NCI-H187 (cell line): Measurements from ENCODE around the gene FKBP3.
"Not testable (repeated sequence)": the region's sequence is repeated elsewhere in the genome, so short reads cannot be mapped to it uniquely, and the experiment has no call there.

Experiments
- DNase-seq, 2 experiments: peaks; one replicate each; lab custom pipeline; 2025; lab: John Stamatoyannopoulos, UW

The FKBP3 gene

DNA sequence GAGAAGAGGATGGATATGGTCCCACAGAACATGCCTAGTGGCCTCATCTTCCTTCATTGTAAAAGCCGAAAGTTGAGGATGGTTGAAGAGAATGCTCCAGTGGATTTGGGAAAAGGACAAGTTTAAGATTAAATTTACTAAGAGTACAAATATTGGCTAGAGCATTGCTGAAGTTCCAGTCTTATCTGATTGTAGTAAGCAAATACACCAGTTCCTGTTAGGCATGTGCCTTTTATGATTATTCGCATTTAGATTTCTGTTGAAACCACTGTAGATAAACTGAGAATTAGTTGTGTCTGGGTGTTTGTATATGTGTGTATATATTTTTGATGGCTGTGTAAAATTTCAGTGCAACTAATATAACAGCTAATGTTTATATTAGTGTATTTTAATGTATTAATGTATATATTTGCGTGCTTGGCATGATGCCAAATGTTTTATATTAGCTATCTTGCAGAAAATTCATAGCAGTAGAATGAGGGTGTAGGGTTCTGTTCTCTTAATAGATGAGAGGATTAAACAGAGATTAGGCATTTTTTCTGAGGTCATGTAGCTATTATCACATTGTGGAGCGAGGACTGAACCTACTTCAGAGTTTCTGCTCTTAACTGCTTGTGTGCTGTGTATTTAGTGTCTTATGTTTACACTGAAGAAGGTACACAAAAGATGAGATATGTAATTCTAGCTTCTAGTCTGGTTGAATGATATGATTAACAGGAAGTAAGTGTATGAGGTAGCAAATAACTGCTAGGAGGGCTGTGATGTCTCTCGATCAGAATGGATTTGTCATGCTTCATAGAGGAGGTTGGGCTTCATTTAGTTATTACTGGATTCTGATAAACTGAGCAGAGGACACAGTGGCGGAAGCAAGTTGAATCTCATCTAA lies 21.1 kb downstream of the FKBP3 start:
- no peak for DNase-seq

DNA sequence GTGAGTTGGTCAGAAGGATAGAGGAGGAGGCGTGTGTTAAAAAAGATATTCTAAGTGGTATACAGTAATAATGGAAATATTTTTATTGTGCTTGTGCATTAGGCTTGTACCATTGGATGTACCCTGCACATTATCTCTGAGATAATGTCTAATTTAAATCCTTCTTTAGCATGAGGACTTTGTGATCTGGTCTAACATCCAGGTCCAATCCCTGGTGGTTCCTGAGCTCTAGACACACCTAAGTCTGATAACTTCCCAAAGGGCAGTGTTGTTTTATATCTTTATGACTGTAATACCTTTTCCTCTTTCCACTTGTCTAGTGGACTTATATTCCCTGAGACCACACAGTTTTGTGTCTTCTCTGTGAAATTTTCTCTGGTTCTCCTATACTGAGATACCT lies 29.7 kb downstream of the FKBP3 start:
- no peak for DNase-seq

DNA sequence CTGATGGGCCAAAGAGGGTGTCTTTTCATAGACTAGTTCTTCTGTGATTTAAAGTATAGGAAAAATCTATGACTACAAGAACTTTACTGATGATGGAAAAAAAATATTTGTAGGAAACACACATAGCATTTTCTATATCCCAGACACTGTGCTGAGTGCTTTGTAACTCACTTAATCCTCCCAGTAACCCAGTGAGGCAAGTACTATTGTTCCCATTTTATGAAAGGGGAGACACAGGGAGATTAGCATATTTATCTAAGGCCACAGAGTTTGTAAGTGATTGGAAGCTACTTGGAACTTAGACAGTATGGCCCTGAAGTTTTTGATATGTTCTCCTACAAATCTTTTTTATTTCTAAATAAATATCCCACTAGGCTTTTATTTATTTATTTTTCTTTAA lies 30.5 kb downstream of the FKBP3 start:
- DNase-seq: no peak

DNA sequence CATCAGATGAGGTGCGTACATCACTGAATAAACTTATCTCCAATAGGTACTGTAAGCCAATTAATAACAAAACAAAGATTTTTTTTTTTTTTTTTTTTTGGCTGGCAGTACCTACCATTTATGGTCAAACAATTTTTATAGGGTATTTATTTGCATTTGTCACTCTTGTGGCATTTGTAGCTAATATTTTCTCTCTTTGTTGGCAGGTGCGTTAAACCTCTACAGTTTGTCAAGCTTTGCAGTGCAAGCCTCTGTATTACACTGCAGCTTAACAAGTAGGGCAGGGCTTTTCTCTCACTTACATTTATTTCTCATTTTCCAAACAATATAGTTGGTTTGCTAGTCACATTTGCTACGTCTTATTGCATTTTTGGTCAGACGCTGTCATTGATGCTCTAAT lies 38.1 kb downstream of the FKBP3 start:
- no peak for DNase-seq

DNA sequence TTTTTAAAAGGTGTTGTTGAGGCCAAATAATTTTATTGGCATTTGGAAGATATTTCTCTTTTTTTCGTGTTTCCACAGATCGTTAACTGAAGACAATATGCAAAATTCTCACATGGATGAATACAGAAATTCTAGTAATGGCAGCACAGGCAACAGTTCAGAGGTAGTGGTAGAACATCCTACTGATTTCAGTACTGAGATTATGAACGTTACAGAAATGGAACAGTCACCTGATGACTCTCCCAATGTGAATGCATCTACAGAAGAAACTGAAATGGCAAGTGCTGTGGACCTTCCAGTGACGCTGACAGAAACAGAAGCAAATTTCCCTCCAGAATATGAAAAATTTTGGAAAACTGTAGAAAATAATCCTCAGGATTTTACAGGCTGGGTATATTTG lies 39.1 kb downstream of the FKBP3 start:
- no peak for DNase-seq

DNA sequence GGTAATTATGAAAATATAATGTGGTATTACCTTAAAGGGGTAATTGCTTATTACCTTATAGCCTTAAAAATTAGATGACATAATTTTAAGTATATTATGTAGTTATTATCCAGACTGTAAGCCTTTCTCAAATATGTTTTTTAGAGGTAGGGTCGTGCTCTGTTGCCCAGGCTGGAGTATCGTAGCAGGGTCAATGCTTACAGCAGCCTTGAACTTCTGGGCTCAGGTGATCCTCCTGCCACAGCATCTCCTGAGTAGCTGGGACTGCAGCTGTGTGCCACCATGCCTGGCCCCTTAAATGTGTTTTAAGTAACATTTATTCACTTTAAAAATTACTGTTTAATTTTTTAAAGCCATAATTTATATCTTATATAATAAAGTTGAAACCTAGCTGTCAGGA lies 40.0 kb downstream of the FKBP3 start:
- DNase-seq: no peak

DNA sequence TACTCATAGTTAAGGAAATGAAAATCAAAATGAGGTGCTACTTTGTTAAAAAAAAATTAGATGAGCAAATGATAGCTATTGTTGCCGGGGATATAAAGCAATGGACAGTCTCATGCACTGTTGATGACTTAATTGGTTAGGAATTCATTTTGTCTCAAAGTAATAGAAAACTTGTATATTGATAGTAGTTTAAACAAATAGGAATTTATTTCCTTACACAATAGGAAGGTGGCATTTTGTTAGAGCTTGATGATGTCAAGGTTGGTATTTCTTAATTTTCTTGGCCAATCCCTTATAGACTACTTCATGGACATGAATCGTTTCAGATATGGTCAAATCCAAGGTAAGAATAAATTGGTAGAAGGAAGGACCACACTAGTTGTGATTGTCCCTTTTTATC lies 42.6 kb downstream of the FKBP3 start:
- no peak for DNase-seq

DNA sequence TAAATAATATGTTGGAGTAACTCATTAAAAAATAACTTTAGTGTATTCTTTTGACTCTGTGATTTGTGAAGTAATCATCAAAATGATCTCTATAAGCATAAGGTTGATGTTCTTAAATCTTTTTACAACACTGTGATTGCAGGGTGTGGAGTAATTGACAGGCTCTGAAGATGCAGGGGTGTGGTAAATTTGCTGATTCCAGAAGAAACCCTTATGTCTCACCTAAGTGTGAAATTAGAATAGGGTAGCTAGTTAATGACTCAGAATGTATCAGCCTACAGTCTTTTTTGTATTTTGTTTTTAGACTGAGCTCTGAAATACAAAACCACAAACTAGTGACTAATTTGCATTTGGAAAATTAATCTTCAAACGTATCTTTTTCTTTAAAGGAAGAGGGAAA lies 44.5 kb downstream of the FKBP3 start:
- no peak for DNase-seq

DNA sequence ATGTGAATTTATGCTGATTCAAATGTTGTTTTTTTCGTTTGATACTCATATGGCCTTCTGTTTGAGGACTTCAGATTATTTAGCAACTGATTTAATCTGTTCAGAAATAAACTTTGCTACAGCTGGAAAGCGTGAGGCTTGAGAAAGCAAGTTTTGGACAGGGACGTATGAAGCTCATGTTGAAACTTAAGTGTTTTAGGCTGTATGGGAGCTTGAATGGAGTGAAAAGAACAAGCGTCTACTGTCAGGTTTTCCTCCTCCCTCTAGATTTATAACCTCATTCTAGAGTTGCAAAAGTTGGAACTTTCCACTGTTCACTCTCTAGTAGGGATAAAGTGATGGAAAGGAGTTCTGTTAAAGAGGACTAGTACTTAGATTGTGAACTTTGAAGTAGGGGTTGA lies 49.3 kb downstream of the FKBP3 start:
- no peak for DNase-seq

DNA sequence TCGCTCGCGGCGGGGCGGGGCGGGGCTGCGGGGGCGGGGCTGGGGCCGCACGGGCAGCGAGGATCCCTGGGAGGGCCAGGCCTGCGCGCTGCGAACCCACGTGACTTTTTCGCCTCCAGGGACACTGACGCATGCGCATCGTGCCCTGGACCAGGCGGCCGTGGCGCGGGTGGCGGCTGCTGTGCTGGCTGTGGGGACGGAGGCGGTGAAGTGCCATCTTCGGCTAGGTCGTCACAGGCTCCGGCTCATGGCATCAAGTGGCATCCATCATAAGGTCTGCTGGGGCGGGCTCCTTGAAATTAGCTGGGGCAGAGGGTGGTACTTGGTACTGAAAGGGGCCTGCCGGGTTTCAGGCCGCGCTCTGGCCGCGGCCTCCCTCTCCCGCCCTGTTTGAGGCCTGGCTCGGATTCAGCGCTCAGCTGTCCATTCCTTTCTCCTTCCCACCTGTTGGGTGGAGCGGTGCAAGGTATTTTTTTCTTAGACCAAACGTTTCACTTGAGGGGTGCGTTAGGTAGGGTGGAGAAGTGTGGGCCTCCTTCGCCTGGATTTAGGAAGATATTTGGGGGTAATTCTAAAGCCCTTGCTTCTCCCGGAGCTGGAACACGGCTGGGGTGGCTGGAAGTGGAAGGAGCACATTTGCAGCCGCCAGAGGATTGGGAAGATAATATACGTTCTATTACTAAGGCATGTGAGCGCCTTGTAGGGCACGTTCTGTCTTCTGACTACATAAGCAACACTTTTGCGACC lies 50.1 kb downstream of the FKBP3 start, which contains the start of gene PRPF39:
Gene PRPF39, plus strand, starts transcription at position 141 of the 747 bp plus-strand sequence. CDS start 11,124 bp downstream, outside the sequence.
- DNase-seq: peak; percentile 94 to 97

DNA sequence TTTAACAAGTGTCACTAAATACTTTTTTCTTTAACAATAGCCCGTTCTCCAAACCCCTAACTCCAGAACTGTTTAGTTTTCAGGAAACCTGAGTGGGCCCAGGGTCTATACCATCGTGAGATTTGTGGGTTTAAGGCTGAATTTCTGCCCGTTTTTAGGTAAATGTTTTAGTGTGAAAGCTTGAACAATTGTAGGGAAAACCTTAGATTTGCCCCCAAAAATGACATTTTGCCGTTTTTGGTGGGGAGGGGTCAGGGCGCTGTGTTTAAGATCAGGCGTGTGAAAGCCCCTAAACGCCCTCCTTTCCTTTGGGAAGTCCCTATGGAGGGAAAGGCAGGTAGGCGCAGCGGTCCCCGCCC lies 50.7 kb downstream of the FKBP3 start:
- no peak for DNase-seq

DNA sequence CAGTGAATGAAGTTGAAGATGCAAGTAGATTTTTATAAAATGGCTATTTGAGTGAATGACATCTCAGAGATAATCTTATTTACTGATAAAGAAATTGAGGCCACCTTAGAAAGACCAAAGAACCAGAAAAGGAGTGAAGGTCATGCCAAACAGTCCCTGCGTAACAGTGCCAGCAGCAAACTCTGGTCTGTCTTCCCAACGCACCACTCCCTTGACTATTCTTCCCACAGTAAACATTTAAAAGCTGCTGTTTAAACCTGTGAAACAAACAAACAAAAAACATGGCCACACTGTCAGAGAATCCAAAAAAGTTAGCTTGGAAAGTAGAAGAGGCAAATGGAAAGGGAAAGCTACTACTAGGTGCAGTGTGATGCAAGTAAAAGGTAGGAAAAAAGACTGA lies 51.9 kb downstream of the FKBP3 start:
- DNase-seq: no peak

DNA sequence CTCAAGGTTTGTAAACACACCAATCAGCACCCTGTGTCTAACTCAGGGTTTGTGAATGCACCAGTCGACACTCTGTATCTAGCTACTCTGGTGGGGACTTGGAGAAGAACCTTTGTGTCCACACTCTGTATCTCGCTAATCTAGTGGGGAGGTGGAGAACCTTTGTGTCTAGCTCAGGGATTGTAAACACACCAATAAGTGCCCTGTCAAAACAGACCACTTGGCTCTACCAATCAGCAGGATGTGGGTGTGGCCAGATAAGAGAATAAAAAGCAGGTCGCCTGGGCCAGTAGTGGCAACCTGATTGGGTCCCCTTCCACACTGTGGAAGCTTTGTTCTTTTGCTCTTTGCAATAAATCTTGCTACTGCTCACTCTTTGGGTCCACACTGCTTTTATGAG lies 53.2 kb downstream of the FKBP3 start:
- DNase-seq: not testable (repeated sequence)

DNA sequence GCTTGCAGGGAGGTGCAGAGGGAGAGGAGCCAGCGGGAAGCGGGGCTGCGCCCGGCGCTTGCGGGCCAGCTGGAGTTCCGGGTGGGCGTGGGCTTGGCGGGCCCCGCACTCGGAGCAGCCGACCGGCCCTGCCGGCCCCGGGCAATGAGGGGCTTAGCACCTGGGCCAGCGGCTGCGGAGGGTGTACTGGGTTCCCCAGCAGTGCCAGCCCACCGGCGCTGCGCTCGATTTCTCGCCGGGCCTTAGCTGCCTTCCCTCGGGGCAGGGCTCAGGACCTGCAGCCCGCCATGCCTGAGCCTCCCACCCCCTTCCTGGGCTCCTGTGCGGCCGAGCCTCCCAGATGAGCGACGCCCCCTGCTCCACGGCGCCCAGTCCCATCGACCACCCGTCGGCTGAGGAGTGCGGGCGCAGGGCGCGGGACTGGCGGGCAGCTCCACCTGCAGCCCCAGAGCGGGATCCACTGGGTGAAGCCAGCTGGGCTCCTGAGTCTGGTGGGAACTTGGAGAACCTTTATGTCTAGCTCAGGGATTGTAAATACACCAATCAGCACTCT lies 53.8 kb downstream of the FKBP3 start:
- not testable (repeated sequence) for DNase-seq

DNA sequence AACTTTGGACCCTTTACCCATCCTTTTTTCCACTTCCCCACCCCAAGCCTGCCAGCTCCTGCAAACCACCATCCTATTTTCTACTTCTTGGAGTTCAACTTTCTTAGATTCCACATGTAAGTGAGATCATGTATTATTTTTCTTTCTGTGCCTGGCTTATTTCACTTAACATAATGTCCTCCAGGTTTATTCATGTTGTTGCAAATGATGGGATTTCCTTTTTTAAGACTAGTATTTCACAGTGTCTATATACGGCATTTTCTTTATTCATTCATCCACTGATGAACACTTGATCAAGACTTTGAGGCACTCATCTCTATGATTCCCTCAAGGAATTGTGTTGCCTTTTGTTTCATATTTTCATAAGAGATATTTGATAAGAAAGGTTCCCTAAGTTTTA lies 56.0 kb downstream of the FKBP3 start:
- no peak for DNase-seq

DNA sequence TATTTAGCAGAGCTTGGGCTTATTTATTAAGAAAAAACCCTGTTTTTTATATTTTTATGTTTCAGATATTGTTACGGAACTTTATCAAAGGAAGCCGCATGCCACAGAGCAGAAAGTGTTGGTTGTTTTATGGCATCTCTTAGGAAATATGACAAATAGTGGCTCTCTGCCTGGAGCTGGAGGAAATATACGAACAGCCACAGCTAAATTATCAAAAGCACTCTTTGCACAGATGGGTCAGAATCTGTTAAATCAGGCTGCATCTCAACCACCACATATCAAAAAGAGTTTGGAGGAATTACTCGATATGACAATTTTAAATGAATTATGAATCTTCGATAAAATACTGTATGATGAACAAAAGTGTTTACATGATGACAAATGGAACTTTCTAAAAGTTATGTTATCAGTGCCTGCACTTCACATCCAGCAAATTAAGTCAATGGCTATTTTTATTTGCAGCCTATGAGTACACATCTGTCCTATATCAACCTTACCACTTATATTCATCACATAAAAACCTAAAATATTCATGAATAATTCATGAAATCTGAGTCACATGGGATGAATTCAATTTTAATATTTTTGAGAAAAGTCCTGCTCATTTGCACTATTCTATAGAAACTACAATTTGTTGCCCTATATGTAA lies 60.9 kb downstream of the FKBP3 start:
- DNase-seq: no peak

DNA sequence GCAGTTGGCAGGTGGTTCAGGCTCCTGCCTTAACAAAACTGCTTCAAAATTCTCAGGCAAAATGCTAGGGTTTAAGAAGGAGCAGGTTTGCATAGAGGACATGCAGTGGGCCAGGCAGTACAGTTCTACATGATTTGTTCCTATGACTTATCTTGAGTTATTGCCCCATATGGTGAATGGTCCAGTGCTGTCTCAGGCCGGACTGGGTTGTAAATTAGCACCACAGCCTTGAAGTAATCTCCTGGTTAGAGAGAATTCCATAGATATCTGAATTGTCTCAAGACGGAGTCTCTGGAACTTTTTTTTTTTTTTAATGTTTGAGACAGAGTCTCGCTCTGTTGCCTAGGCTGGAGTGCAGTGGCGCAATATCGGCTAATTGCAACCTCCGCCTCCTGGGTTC lies 62.2 kb downstream of the FKBP3 start:
- no peak for DNase-seq

DNA sequence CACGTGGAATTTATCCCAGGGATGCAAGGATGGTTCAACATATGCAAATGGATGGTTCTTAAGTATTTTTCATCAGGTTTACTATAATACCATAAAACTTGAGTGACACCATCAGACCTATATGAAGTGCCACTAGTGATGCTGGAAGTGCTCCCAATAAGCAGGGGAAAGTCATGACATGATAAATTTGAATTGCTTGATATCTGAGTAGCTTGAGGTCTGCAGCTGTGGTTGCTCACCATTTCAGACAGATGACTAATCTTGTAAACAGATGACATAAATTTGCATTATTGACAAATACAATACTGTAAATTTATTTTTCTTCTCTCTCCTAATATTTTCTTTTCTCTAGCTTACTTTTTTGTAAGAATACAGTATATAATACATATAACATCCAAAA lies 64.1 kb downstream of the FKBP3 start:
- no peak for DNase-seq

DNA sequence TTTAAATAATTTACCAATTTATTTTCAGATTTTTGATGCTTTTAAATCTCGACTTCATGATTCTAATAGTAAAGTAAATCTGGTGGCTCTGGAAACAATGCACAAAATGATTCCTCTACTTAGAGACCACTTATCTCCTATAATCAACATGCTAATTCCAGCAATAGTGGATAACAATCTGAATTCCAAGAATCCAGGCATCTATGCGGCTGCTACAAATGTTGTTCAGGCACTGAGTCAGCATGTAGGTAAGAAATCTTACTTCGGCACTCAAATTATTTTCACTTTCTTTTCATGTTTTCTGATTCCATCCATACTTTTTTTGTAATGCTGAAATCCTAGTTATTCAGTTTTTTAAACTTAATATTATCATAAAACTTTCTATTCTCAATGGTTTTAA lies 65.9 kb downstream of the FKBP3 start:
- no peak for DNase-seq

DNA sequence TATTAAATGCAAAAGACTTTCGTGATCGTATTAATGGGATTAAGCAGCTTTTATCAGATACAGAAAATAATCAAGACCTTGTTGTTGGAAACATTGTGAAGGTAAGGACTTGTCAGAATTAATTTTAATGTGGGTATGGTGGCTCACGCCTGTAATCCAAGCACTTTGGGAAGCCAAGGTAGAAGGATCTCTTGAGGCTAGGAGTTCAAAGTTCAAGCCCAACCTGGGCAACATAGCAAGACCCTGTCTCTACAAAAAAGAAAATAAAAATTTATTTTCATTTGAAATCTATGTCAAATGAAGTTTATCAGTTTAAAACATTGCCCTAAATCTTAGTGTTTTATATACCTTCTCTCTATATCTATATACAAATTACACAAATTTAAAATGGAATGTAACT lies 67.6 kb downstream of the FKBP3 start:
- no peak for DNase-seq

DNA sequence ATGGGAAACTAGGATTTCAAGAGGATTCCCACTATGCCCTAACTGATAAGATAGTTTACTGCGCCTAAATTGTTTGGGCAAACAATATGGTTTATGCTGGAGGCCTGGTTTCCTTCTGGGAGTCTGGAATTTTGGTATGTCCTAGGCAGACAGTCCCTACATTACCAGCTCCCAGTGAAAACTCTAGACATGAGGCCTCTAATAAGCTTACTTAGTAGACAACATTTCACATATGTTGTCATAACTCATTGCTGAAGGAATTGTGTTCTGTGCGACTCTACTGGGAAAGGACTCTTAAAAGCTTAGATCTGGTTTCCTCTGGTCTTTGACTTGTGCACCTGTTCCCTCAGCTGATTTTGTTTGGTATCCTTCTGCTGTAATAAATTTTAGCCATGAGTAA lies 68.3 kb downstream of the FKBP3 start:
- DNase-seq: no peak
